Loucy (cell line): ENCODE data around the gene LRG1.
A peak's percentile ranks its signal among the peaks of the same experiment; 100 is the strongest.

ENCODE experiments used
- H2AFZ ChIP-seq: fragments of 200-600 bp; sonication (generic); 2 replicates; pipeline ENCODE4 v1.6.0; 2016; ENCODE audit warnings: antibody characterized with exemption, mild to moderate bottlenecking, low read length, moderate library complexity
- H3F3A ChIP-seq: fragments of 200-600 bp; 2 replicates; pipeline ENCODE4 v1.6.0; 2016; ENCODE audit warnings: antibody characterized with exemption, low read depth, mild to moderate bottlenecking
- H3K27me3 ChIP-seq: fragments of 200-600 bp; sonication (generic); 2 replicates; pipeline ENCODE4 v1.6.1; 2014; ENCODE audit warnings: low read length, mild to moderate bottlenecking; ENCODE audit not compliant: insufficient read depth, poor library complexity, severe bottlenecking
- H3K36me3 ChIP-seq: fragments of 200-600 bp; sonication (generic); 2 replicates; pipeline ENCODE4 v1.6.1; 2016; ENCODE audit warnings: low read length; ENCODE audit not compliant: insufficient read depth
- H3K4me1 ChIP-seq: fragments of 200-600 bp; sonication (generic); 2 replicates; pipeline ENCODE4 v1.5.1; 2014; ENCODE audit warnings: low read length, mild to moderate bottlenecking; ENCODE audit not compliant: insufficient read depth, poor library complexity, severe bottlenecking
- H3K4me2 ChIP-seq: fragments of 200-600 bp; sonication (generic); 2 replicates; pipeline ENCODE4 v1.6.0; 2014; ENCODE audit warnings: antibody characterized with exemption, low read length, low read depth, mild to moderate bottlenecking; ENCODE audit not compliant: poor library complexity, severe bottlenecking
- H3K4me3 ChIP-seq: fragments of 200-600 bp; sonication (generic); 2 replicates; pipeline ENCODE4 v1.5.1; 2014; ENCODE audit warnings: low read length, mild to moderate bottlenecking, mixed read lengths; ENCODE audit not compliant: poor library complexity, severe bottlenecking
- H3K79me2 ChIP-seq: fragments of 200-600 bp; sonication (generic); 2 replicates; pipeline ENCODE4 v1.6.1; 2014; ENCODE audit warnings: low read length; ENCODE audit not compliant: insufficient read depth
- H3K9ac ChIP-seq: fragments of 200-600 bp; sonication (generic); 2 replicates; pipeline ENCODE4 v1.6.0; 2014; ENCODE audit warnings: mild to moderate bottlenecking, low read depth, low read length, moderate library complexity; ENCODE audit not compliant: poor library complexity, severe bottlenecking
- H3K9me2 ChIP-seq: fragments of 200-600 bp; sonication (generic); replicated peaks from 2 replicates; pipeline ENCODE4 v1.6.1; 2016; ENCODE audit warnings: low read depth, low read length, mixed read lengths
- H3K9me3 ChIP-seq: fragments of 200-600 bp; sonication (generic); 2 replicates; pipeline ENCODE4 v1.6.1; 2014; ENCODE audit warnings: mild to moderate bottlenecking, antibody characterized with exemption, low read length, low read depth; ENCODE audit not compliant: insufficient read depth
- H4K20me1 ChIP-seq: fragments of 200-600 bp; sonication (generic); 2 replicates; pipeline ENCODE4 v1.6.0; 2014; ENCODE audit warnings: antibody characterized with exemption, low read length, mild to moderate bottlenecking; ENCODE audit not compliant: insufficient read depth, poor library complexity, severe bottlenecking
- EZH2phosphoT487 ChIP-seq: fragments of 200-600 bp; IDR thresholded peaks from 2 replicates; pipeline ENCODE4 v1.6.1; 2018; ENCODE audit warnings: antibody characterized with exemption, mild to moderate bottlenecking, moderate library complexity, borderline replicate concordance
- TF ChIP-seq, protein P1 (sequence below): fragments of 200-600 bp; sonication (generic); conservative IDR thresholded peaks from 2 replicates; pipeline ENCODE4 v1.5.1; 2014; ENCODE audit warnings: mild to moderate bottlenecking, antibody characterized with exemption, low read length

The LRG1 gene

DNA sequence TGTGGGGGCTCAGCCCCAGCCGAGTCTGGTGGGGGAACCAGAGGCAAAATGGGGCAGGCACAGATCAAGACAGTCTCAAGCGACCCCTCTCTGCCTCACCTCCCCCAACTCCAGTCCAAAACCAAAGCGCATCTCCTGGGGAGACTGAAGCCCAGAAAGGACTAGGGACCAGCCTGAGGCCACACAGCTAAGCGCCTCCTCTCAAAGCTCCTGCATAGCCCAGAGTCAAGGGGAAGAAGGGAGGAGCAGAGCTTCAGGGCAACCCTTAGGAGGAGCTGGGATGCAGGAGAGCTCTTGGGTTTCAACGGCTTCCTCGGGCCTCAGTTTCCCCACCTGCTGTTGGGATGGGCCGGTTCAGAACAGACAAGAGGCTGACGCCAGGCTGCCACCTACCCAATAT, 39.6 kb upstream of the LRG1 start:
- no peak overlapping the region for H3K9ac ChIP-seq
- H3K36me3 ChIP-seq, result no peaks in the 10 kb centered on the region
- no peak for TF ChIP-seq EZH2phosphoT487
- TF ChIP-seq, protein P1, sequence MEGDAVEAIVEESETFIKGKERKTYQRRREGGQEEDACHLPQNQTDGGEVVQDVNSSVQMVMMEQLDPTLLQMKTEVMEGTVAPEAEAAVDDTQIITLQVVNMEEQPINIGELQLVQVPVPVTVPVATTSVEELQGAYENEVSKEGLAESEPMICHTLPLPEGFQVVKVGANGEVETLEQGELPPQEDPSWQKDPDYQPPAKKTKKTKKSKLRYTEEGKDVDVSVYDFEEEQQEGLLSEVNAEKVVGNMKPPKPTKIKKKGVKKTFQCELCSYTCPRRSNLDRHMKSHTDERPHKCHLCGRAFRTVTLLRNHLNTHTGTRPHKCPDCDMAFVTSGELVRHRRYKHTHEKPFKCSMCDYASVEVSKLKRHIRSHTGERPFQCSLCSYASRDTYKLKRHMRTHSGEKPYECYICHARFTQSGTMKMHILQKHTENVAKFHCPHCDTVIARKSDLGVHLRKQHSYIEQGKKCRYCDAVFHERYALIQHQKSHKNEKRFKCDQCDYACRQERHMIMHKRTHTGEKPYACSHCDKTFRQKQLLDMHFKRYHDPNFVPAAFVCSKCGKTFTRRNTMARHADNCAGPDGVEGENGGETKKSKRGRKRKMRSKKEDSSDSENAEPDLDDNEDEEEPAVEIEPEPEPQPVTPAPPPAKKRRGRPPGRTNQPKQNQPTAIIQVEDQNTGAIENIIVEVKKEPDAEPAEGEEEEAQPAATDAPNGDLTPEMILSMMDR, result no peak
- H3K79me2 ChIP-seq, result no peaks in the 10 kb centered on the region
- no peaks in the 10 kb centered on the region for H3K27me3 ChIP-seq
- no peaks in the 10 kb centered on the region for H3K9me2 ChIP-seq
- peaks cover 9% of the 10 kb centered on the region for H3K4me1 ChIP-seq
- H3K4me3 ChIP-seq, result no peak overlapping the region
- no peak overlapping the region for H2AFZ ChIP-seq
- no peak overlapping the region for H3K4me2 ChIP-seq
- no peaks in the 10 kb centered on the region for H3K9me3 ChIP-seq
- H4K20me1 ChIP-seq, result no peaks in the 10 kb centered on the region
- H3F3A ChIP-seq, result no peaks in the 10 kb centered on the region

DNA sequence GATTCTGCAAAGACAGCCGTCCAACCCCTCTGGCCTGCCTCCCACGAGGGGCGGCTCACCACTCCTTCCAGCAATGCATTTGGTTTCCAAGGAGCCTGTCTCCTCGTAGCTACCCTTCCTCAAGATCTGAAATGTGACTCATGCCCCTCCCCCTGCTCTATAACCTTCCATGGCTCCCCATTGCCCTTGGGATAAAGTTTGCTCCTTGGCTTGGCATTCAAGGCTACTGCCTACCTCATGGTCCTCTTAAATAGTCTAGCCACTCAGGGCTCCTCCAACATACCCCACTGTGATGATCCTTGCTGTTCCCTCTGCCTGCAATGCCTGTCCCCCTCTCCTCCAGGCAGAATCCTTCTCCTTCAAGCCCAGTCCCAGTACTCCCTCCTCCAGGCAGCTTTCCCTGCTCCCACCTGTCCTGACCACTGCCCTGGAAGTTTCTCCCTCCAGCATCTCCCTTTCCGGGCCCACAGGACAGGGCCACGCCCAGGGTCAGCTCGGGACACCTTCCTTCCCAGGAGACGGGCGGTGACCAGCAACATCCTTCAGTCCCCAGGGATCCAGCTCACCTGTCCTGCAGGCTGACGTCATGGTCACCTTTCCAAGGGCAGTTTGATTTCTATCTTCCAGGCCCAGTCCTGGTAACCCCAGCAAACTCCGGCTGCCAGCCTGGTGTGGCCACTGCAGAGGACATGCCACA, 38.9 kb upstream of the LRG1 start:
- H3K9ac ChIP-seq, result no peak overlapping the region
- H3F3A ChIP-seq, result no peaks in the 10 kb centered on the region
- H3K79me2 ChIP-seq, result no peaks in the 10 kb centered on the region
- no peaks in the 10 kb centered on the region for H3K27me3 ChIP-seq
- no peak overlapping the region for H3K4me3 ChIP-seq
- no peaks in the 10 kb centered on the region for H3K9me3 ChIP-seq
- no peaks in the 10 kb centered on the region for H4K20me1 ChIP-seq
- TF ChIP-seq, protein P1, result no peak
- no peak for TF ChIP-seq EZH2phosphoT487
- H3K36me3 ChIP-seq, result no peaks in the 10 kb centered on the region
- H3K4me2 ChIP-seq, result no peak overlapping the region
- H3K9me2 ChIP-seq, result no peaks in the 10 kb centered on the region
- H3K4me1 ChIP-seq, result peaks cover 7% of the 10 kb centered on the region
- no peak overlapping the region for H2AFZ ChIP-seq

DNA sequence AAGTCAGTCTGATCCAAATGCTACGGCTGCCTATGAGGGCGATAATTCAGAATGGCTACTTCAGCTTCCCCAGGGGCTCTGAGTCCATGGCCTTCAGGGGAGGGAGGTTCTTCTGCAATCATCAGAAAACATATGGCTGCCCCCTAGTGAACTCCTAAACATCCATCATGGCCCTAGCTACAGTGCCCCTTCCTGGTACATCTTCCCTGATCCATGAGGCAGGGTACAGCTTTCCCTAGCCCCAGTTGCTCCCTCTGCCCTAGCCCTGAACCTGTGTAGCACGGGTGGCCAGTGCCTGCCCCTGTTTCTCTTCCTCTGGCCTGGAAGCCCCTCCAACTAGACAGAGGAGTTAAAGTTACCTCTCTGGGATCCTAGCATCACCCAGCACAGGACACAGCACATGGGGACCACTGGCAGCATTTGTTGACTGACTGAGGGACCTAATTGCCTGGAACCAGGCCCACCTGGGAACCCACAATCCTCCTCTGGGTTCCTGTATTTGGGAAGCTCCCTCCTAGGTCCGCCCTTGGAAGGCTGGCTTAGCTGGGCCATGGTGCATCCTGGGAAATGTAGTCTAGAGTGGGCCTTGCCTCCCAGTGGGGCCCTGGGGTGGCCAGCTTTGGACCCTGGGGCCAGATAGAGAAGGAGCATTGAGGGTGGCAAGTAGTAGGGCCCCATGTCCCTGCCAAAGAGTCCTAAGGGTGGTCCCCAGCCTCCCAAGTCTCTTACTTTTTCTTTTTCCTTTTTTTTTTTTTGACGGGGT, 37.4 kb upstream of the LRG1 start:
- Histone ChIP-seq H3K4me2 (no peak overlapping the region), H2AFZ (0 out of 2 replicates have a peak overlapping the region, but pooled peaks have one; percentile 34), H3K36me3 (no peaks in the 10 kb centered on the region), H3K79me2 (no peaks in the 10 kb centered on the region), H3K9me2 (no peaks in the 10 kb centered on the region), H3K4me3 (no peak overlapping the region), H3K4me1 (peaks cover 7% of the 10 kb centered on the region), H3K27me3 (no peaks in the 10 kb centered on the region), H3F3A (no peaks in the 10 kb centered on the region), H3K9me3 (no peaks in the 10 kb centered on the region), H3K9ac (no peak overlapping the region), H4K20me1 (no peaks in the 10 kb centered on the region)
- no peak for TF ChIP-seq EZH2phosphoT487
- TF ChIP-seq, protein P1, result no peak
